Mucosa of rectum (tissue), 2 donors: ENCODE results near the gene TMEM167A.

Experiments used
- H3K27ac ChIP-seq, 2 donors: one replicate each; pipeline ENCODE4 v1.7.0; 2013; ENCODE audit warnings: inconsistent platforms in 2 of 2, low read depth in 2 of 2, low read length in 2 of 2
- H3K27me3 ChIP-seq, 2 donors: one replicate each; pipeline ENCODE4 v1.7.0; 2013; ENCODE audit warnings: low read length in 2 of 2; ENCODE audit not compliant: control insufficient read depth in 2 of 2, insufficient read depth in 2 of 2
- H3K36me3 ChIP-seq, 2 donors: one replicate each; pipeline ENCODE4 v1.7.0; 2013; ENCODE audit warnings: low read length in 2 of 2; ENCODE audit not compliant: control insufficient read depth in 2 of 2, insufficient read depth in 2 of 2
- H3K4me1 ChIP-seq, 2 donors: one replicate each; pipeline ENCODE4 v1.7.0; 2013; ENCODE audit warnings: low read length in 2 of 2, mild to moderate bottlenecking in 1 of 2; ENCODE audit not compliant: control insufficient read depth in 2 of 2, insufficient read depth in 2 of 2
- H3K4me3 ChIP-seq, 2 donors: one replicate each; pipeline ENCODE4 v1.7.0; 2013; ENCODE audit warnings: low read length in 2 of 2
- H3K9ac ChIP-seq, 2 donors: one replicate each; pipeline ENCODE4 v1.7.0; 2013; ENCODE audit warnings: low read length in 2 of 2, low read depth in 1 of 2, mild to moderate bottlenecking in 1 of 2
- H3K9me3 ChIP-seq, 2 donors: one replicate each; pipeline ENCODE4 v1.7.0; 2013; ENCODE audit warnings: low read length in 2 of 2; ENCODE audit not compliant: control insufficient read depth in 2 of 2
- donor health status: healthy.
- donor health status: Normal muscosa, but diverticular disease.

The TMEM167A gene

GRCh38 chr5:83025690-83026478 lies 51.3 kb downstream of the TMEM167A start:
- H3K27me3 ChIP-seq = no peaks in the 10 kb centered on the region
- no peaks in the 10 kb centered on the region for H3K9me3 ChIP-seq
- H3K36me3 ChIP-seq = no peaks in the 10 kb centered on the region
- no peak overlapping the region for H3K9ac ChIP-seq
- no peaks in the 10 kb centered on the region for H3K4me1 ChIP-seq
- H3K27ac ChIP-seq = no peak overlapping the region
- H3K4me3 ChIP-seq = no peak overlapping the region

GRCh38 chr5:83022334-83022733 lies 54.9 kb downstream of the TMEM167A start:
- H3K4me1 ChIP-seq = no peaks in the 10 kb centered on the region
- no peak overlapping the region for H3K4me3 ChIP-seq
- H3K27ac ChIP-seq = no peak overlapping the region
- H3K9ac ChIP-seq = no peak overlapping the region
- H3K27me3 ChIP-seq = no peaks in the 10 kb centered on the region
- no peaks in the 10 kb centered on the region for H3K36me3 ChIP-seq
- H3K9me3 ChIP-seq = no peaks in the 10 kb centered on the region

- no peaks in the 10 kb centered on the region for H3K4me1 ChIP-seq
Measured at GRCh38 chr5:83015676-83016075, 61.5 kb downstream of the TMEM167A start.

GRCh38 chr5:83011985-83012384 lies 65.2 kb downstream of the TMEM167A start:
- H3K4me1 ChIP-seq = no peaks in the 10 kb centered on the region
- no peak overlapping the region for H3K4me3 ChIP-seq
- no peaks in the 10 kb centered on the region for H3K9me3 ChIP-seq
- H3K9ac ChIP-seq = no peak overlapping the region
- no peak overlapping the region for H3K27ac ChIP-seq
- H3K27me3 ChIP-seq = no peaks in the 10 kb centered on the region
- H3K36me3 ChIP-seq = no peaks in the 10 kb centered on the region

More at GRCh38 chr5:83015676-83016075, 61.5 kb downstream of the TMEM167A start:
- H3K4me3 ChIP-seq = no peak overlapping the region
- no peaks in the 10 kb centered on the region for H3K36me3 ChIP-seq
- H3K9ac ChIP-seq = no peak overlapping the region
- H3K9me3 ChIP-seq = no peaks in the 10 kb centered on the region
- H3K27ac ChIP-seq = no peak overlapping the region
- H3K27me3 ChIP-seq = no peaks in the 10 kb centered on the region

GRCh38 chr5:83009408-83009807 lies 67.8 kb downstream of the TMEM167A start:
- H3K4me1 ChIP-seq = no peaks in the 10 kb centered on the region
- H3K9me3 ChIP-seq = no peaks in the 10 kb centered on the region
- H3K4me3 ChIP-seq = no peak overlapping the region
- no peaks in the 10 kb centered on the region for H3K27me3 ChIP-seq
- no peak overlapping the region for H3K9ac ChIP-seq
- no peaks in the 10 kb centered on the region for H3K36me3 ChIP-seq
- H3K27ac ChIP-seq = no peak overlapping the region

GRCh38 chr5:83007755-83008154 lies 69.4 kb downstream of the TMEM167A start:
- H3K9me3 ChIP-seq = no peaks in the 10 kb centered on the region
- no peak overlapping the region for H3K27ac ChIP-seq
- no peaks in the 10 kb centered on the region for H3K4me1 ChIP-seq
- no peaks in the 10 kb centered on the region for H3K27me3 ChIP-seq
- no peak overlapping the region for H3K9ac ChIP-seq
- no peak overlapping the region for H3K4me3 ChIP-seq
- H3K36me3 ChIP-seq = no peaks in the 10 kb centered on the region

GRCh38 chr5:83006683-83007283 lies 70.4 kb downstream of the TMEM167A start:
- H3K36me3 ChIP-seq = no peaks in the 10 kb centered on the region

GRCh38 chr5:83003791-83004190 lies 73.4 kb downstream of the TMEM167A start:
- no peak overlapping the region for H3K27ac ChIP-seq
- no peak overlapping the region for H3K9ac ChIP-seq
- no peaks in the 10 kb centered on the region for H3K4me1 ChIP-seq
- H3K9me3 ChIP-seq = no peaks in the 10 kb centered on the region
- no peaks in the 10 kb centered on the region for H3K36me3 ChIP-seq
- H3K27me3 ChIP-seq = no peaks in the 10 kb centered on the region
- H3K4me3 ChIP-seq = no peak overlapping the region

More at GRCh38 chr5:83006683-83007283, 70.4 kb downstream of the TMEM167A start:
- no peak overlapping the region for H3K9ac ChIP-seq
- no peak overlapping the region for H3K4me3 ChIP-seq
- H3K27me3 ChIP-seq = no peaks in the 10 kb centered on the region
- H3K27ac ChIP-seq = no peak overlapping the region
- no peaks in the 10 kb centered on the region for H3K9me3 ChIP-seq
- no peaks in the 10 kb centered on the region for H3K4me1 ChIP-seq
